ENCODE data around the gene RELB.
A peak's percentile ranks its signal among the peaks of the same experiment; 100 is the strongest.

Gene RELB

GRCh38 chr19:44972802-44973201 lies 28.5 kb upstream of the RELB start:
- H3K27me3 Mint-ChIP-seq, result no peaks in the 10 kb centered on the region
- H3K4me3 Mint-ChIP-seq, result no peak overlapping the region
- peaks cover 30% of the 10 kb centered on the region for H3K36me3 Mint-ChIP-seq
- H3K27ac Mint-ChIP-seq, result no peak overlapping the region
- no peak for DNase-seq
- no peaks in the 10 kb centered on the region for H3K4me1 Mint-ChIP-seq
- no peaks in the 10 kb centered on the region for H3K9me3 Mint-ChIP-seq
- CTCF ChIA-PET, result no interaction called here

- no peak overlapping the region for H3K27ac Mint-ChIP-seq
- no peak overlapping the region for H3K4me3 Mint-ChIP-seq
- H3K4me1 Mint-ChIP-seq, result no peaks in the 10 kb centered on the region
- H3K9me3 Mint-ChIP-seq, result no peaks in the 10 kb centered on the region
- peaks cover 32% of the 10 kb centered on the region for H3K36me3 Mint-ChIP-seq
- no peaks in the 10 kb centered on the region for H3K27me3 Mint-ChIP-seq
- CTCF ChIA-PET, result interaction anchor here (1.1 kb wide), 1 partner anchor 22 kb away, joined by 3 read pairs; no protein-coding TSS in a partner anchor
- no peak for DNase-seq
These were observed 27.1 kb upstream of the RELB start for GRCh38 chr19:44973982-44974735.

- H3K4me1 Mint-ChIP-seq, result no peaks in the 10 kb centered on the region
- H3K4me3 Mint-ChIP-seq, result no peak overlapping the region
- no peaks in the 10 kb centered on the region for H3K27me3 Mint-ChIP-seq
- H3K27ac Mint-ChIP-seq, result no peak overlapping the region
- peaks cover 35% of the 10 kb centered on the region for H3K36me3 Mint-ChIP-seq
- H3K9me3 Mint-ChIP-seq, result no peaks in the 10 kb centered on the region
- CTCF ChIA-PET, result no interaction called here
- no peak for DNase-seq
These were observed 26.4 kb upstream of the RELB start for GRCh38 chr19:44974857-44975256.

GRCh38 chr19:44975444-44975843 lies 25.8 kb upstream of the RELB start:
- H3K4me1 Mint-ChIP-seq, result no peaks in the 10 kb centered on the region
- H3K9me3 Mint-ChIP-seq, result no peaks in the 10 kb centered on the region
- CTCF ChIA-PET, result no interaction called here
- peaks cover 37% of the 10 kb centered on the region for H3K36me3 Mint-ChIP-seq
- H3K27me3 Mint-ChIP-seq, result no peaks in the 10 kb centered on the region
- H3K27ac Mint-ChIP-seq, result no peak overlapping the region
- H3K4me3 Mint-ChIP-seq, result no peak overlapping the region
- no peak for DNase-seq

GRCh38 chr19:44984005-44984404 lies 17.3 kb upstream of the RELB start:
- peaks cover under 1% of the 10 kb centered on the region for H3K4me1 Mint-ChIP-seq
- CTCF ChIA-PET, result no interaction called here
- H3K36me3 Mint-ChIP-seq, result peaks cover 17% of the 10 kb centered on the region
- no peak overlapping the region for H3K4me3 Mint-ChIP-seq
- no peaks in the 10 kb centered on the region for H3K9me3 Mint-ChIP-seq
- no peak for DNase-seq
- no peak overlapping the region for H3K27ac Mint-ChIP-seq
- H3K27me3 Mint-ChIP-seq, result no peaks in the 10 kb centered on the region

- Mint-ChIP-seq H3K27ac (peak overlapping the region; percentile 64), H3K9me3 (no peaks in the 10 kb centered on the region), H3K4me1 (peaks cover 2% of the 10 kb centered on the region), H3K4me3 (no peak overlapping the region), H3K27me3 (no peaks in the 10 kb centered on the region), H3K36me3 (peaks cover 13% of the 10 kb centered on the region)
- CTCF ChIA-PET, result no interaction called here
- no peak for DNase-seq
These were observed 15.8 kb upstream of the RELB start for GRCh38 chr19:44985445-44985844.

- Mint-ChIP-seq H3K4me1 (peaks cover 2% of the 10 kb centered on the region), H3K27ac (no peak overlapping the region), H3K36me3 (peaks cover 13% of the 10 kb centered on the region), H3K4me3 (no peak overlapping the region), H3K27me3 (no peaks in the 10 kb centered on the region), H3K9me3 (no peaks in the 10 kb centered on the region)
- CTCF ChIA-PET, result no interaction called here
- no peak for DNase-seq
These were observed 14.9 kb upstream of the RELB start for GRCh38 chr19:44986389-44986788.

- peak overlapping the region; percentile 49 for H3K27ac Mint-ChIP-seq
- H3K36me3 Mint-ChIP-seq, result peaks cover 10% of the 10 kb centered on the region
- peaks cover 2% of the 10 kb centered on the region for H3K4me1 Mint-ChIP-seq
- H3K27me3 Mint-ChIP-seq, result no peaks in the 10 kb centered on the region
- no peak overlapping the region for H3K4me3 Mint-ChIP-seq
- H3K9me3 Mint-ChIP-seq, result no peaks in the 10 kb centered on the region
- DNase-seq, result no peak
- CTCF ChIA-PET, result no interaction called here
These were observed 14.1 kb upstream of the RELB start for GRCh38 chr19:44987148-44987675.

GRCh38 chr19:44988273-44988672 lies 13.0 kb upstream of the RELB start:
- Mint-ChIP-seq H3K4me3 (no peak overlapping the region), H3K4me1 (peaks cover 2% of the 10 kb centered on the region), H3K27ac (no peak overlapping the region), H3K36me3 (peaks cover 10% of the 10 kb centered on the region), H3K9me3 (no peaks in the 10 kb centered on the region), H3K27me3 (no peaks in the 10 kb centered on the region)
- DNase-seq, result no peak
- CTCF ChIA-PET, result interaction anchor here (0.6 to 2.2 kb wide), 9 partner anchors 9 to 350 kb away, joined by 3 to 19 read pairs (median 3); no protein-coding TSS in a partner anchor

GRCh38 chr19:44988896-44989556 lies 12.2 kb upstream of the RELB start:
- H3K4me1 Mint-ChIP-seq, result peaks cover 2% of the 10 kb centered on the region
- CTCF ChIA-PET, result interaction anchor here (0.6 to 2.2 kb wide), 15 partner anchors 8 to 349 kb away, joined by 3 to 19 read pairs (median 3); partner anchors contain the start of genes PPP1R37 and RELB
- peak; percentile 75 for DNase-seq
- H3K36me3 Mint-ChIP-seq, result peaks cover 15% of the 10 kb centered on the region
- H3K4me3 Mint-ChIP-seq, result no peak overlapping the region
- no peaks in the 10 kb centered on the region for H3K9me3 Mint-ChIP-seq
- peak overlapping the region; percentile 11 for H3K27ac Mint-ChIP-seq
- H3K27me3 Mint-ChIP-seq, result no peaks in the 10 kb centered on the region

GRCh38 chr19:44990459-44990858 lies 10.8 kb upstream of the RELB start:
- H3K4me3 Mint-ChIP-seq, result no peak overlapping the region
- CTCF ChIA-PET, result interaction anchor here (2.0 to 2.2 kb wide), 2 partner anchors 59 to 69 kb away, joined by 6 to 19 read pairs; no protein-coding TSS in a partner anchor
- peaks cover 12% of the 10 kb centered on the region for H3K36me3 Mint-ChIP-seq
- no peak for DNase-seq
- no peak overlapping the region for H3K27ac Mint-ChIP-seq
- no peaks in the 10 kb centered on the region for H3K27me3 Mint-ChIP-seq
- H3K9me3 Mint-ChIP-seq, result no peaks in the 10 kb centered on the region
- peaks cover 2% of the 10 kb centered on the region for H3K4me1 Mint-ChIP-seq

GRCh38 chr19:44990966-44991365 lies 10.3 kb upstream of the RELB start:
- peaks cover 2% of the 10 kb centered on the region for H3K4me1 Mint-ChIP-seq
- CTCF ChIA-PET, result no interaction called here
- peaks cover 12% of the 10 kb centered on the region for H3K36me3 Mint-ChIP-seq
- no peak overlapping the region for H3K4me3 Mint-ChIP-seq
- no peak for DNase-seq
- no peaks in the 10 kb centered on the region for H3K27me3 Mint-ChIP-seq
- no peaks in the 10 kb centered on the region for H3K9me3 Mint-ChIP-seq
- H3K27ac Mint-ChIP-seq, result no peak overlapping the region

- Mint-ChIP-seq H3K4me3 (no peak overlapping the region), H3K27ac (no peak overlapping the region), H3K27me3 (no peaks in the 10 kb centered on the region), H3K9me3 (no peaks in the 10 kb centered on the region), H3K4me1 (peaks cover 2% of the 10 kb centered on the region), H3K36me3 (peaks cover 9% of the 10 kb centered on the region)
- CTCF ChIA-PET, result no interaction called here
- no peak for DNase-seq
These were observed 8.7 kb upstream of the RELB start for GRCh38 chr19:44992336-44993163.

- H3K4me3 Mint-ChIP-seq, result no peak overlapping the region
- no peak overlapping the region for H3K27ac Mint-ChIP-seq
- H3K4me1 Mint-ChIP-seq, result peaks cover 2% of the 10 kb centered on the region
- H3K36me3 Mint-ChIP-seq, result peaks cover 9% of the 10 kb centered on the region
- H3K9me3 Mint-ChIP-seq, result no peaks in the 10 kb centered on the region
- CTCF ChIA-PET, result no interaction called here
- no peak for DNase-seq
- no peaks in the 10 kb centered on the region for H3K27me3 Mint-ChIP-seq
These were observed 7.7 kb upstream of the RELB start for GRCh38 chr19:44993526-44993925.
